ENCODE measurements around the gene WNT7A. TPM values are rescaled to one million over a fixed set of nuclear protein-coding genes. Genes with fewer than 3 reads are reported as not detected.

WNT7A gene
- total and polyA plus RNA-seq, 2 experiments from 2014 or later = not detected

DNA sequence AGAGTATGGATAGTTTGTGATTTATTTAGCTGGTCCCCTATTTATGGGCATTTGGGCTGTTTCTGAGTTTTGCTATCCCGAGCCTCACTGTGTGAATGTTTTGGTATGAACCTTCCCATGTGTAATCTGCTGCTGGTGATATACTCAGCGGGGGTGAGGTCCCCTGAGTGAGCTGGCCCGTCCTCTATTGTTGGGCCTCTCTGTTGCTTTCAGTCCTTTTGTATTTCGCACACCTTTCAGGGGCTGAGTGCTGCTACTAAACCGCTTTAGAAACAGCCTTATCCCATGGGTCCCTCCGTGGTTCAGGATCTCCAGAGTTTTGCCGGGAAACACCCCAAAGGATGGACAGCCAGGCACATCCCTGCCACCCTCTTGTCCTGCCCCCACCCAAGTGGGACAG lies 94.5 kb downstream of the WNT7A start:
- Histone ChIP-seq H3K36me3 (no peaks in the 10 kb centered on the region), H3K27ac (no peak overlapping the region), H3K9me3 (ENCODE audit: low read depth) (no peaks in the 10 kb centered on the region), H3K27me3 (no peaks in the 10 kb centered on the region), H3K4me1 (ENCODE audit: low read depth) (no peaks in the 10 kb centered on the region), H3K4me3 (no peak overlapping the region)
- no peak for DNase-seq (ENCODE audit: low read depth in 1 of 2, low spot score in 1 of 2)
- TF ChIP-seq, protein P1, sequence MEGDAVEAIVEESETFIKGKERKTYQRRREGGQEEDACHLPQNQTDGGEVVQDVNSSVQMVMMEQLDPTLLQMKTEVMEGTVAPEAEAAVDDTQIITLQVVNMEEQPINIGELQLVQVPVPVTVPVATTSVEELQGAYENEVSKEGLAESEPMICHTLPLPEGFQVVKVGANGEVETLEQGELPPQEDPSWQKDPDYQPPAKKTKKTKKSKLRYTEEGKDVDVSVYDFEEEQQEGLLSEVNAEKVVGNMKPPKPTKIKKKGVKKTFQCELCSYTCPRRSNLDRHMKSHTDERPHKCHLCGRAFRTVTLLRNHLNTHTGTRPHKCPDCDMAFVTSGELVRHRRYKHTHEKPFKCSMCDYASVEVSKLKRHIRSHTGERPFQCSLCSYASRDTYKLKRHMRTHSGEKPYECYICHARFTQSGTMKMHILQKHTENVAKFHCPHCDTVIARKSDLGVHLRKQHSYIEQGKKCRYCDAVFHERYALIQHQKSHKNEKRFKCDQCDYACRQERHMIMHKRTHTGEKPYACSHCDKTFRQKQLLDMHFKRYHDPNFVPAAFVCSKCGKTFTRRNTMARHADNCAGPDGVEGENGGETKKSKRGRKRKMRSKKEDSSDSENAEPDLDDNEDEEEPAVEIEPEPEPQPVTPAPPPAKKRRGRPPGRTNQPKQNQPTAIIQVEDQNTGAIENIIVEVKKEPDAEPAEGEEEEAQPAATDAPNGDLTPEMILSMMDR (IDR thresholded peaks at IDR 0.05; ENCODE audit: low read depth, low read length) = no peak

- Histone ChIP-seq H3K27me3 (no peaks in the 10 kb centered on the region), H3K36me3 (no peaks in the 10 kb centered on the region), H3K9me3 (ENCODE audit: low read depth) (no peaks in the 10 kb centered on the region), H3K4me3 (no peak overlapping the region), H3K27ac (no peak overlapping the region), H3K4me1 (ENCODE audit: low read depth) (no peaks in the 10 kb centered on the region)
- no peak for DNase-seq (ENCODE audit: low read depth in 1 of 2, low spot score in 1 of 2)
- TF ChIP-seq, protein P1 (IDR thresholded peaks at IDR 0.05; ENCODE audit: low read depth, low read length) = no peak
Observed at GRCh38 chr3:13783476-13783875, 96.4 kb downstream of the WNT7A start.

DNA sequence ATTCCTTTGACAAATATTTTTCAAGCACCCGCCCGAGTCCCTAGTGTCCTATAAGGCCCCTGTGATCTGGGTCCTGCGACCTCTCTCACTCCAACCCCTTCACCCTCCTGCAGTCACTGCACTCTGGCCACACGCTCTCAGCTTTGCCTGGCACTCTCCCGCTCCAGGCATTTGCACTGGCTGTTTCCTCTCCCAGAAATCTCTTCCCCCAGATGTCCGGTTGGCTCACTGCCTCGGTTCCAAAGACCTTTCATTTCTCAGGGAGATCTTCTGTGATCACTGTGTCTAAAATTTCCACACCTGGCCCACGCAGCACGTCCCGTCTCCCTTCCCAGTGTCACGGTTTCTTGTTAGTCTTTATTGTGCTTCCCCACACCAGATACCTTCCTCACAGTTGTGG lies 97.4 kb downstream of the WNT7A start:
- H3K4me1 ChIP-seq (ENCODE audit: low read depth) = no peaks in the 10 kb centered on the region
- no peak overlapping the region for H3K4me3 ChIP-seq
- H3K27ac ChIP-seq = no peak overlapping the region
- no peaks in the 10 kb centered on the region for H3K9me3 ChIP-seq (ENCODE audit: low read depth)
- TF ChIP-seq, protein P1 (IDR thresholded peaks at IDR 0.05; ENCODE audit: low read depth, low read length) = no peak
- no peak for DNase-seq (ENCODE audit: low read depth in 1 of 2, low spot score in 1 of 2)
- H3K27me3 ChIP-seq = no peaks in the 10 kb centered on the region
- no peaks in the 10 kb centered on the region for H3K36me3 ChIP-seq

DNA sequence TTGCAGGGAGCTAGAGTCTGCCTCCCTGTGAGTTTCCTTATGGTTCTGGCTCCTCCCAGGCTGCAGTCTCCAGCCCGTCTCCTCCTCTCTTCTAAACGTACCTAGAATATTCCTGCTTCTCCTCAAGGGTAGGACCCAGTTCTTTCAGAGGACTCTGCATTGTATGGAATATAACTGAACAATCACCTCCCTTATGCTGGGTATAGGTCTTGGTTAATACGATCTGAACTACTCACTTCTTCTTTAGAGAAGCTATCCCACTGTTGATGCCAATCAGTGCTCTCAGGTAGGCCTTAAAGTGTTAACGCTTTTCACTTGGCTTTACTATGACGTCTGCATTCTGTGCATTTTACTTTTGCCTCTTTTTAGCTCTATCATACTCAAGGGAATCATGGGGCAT lies 98.5 kb downstream of the WNT7A start:
- Histone ChIP-seq H3K4me3 (no peak overlapping the region), H3K27ac (no peak overlapping the region), H3K4me1 (ENCODE audit: low read depth) (no peaks in the 10 kb centered on the region), H3K36me3 (no peaks in the 10 kb centered on the region), H3K27me3 (no peaks in the 10 kb centered on the region), H3K9me3 (ENCODE audit: low read depth) (no peaks in the 10 kb centered on the region)
- DNase-seq (ENCODE audit: low read depth in 1 of 2, low spot score in 1 of 2) = no peak
- TF ChIP-seq, protein P1 (IDR thresholded peaks at IDR 0.05; ENCODE audit: low read depth, low read length) = no peak

- Histone ChIP-seq H3K4me3 (no peak overlapping the region), H3K36me3 (no peaks in the 10 kb centered on the region), H3K4me1 (ENCODE audit: low read depth) (no peaks in the 10 kb centered on the region), H3K9me3 (ENCODE audit: low read depth) (no peaks in the 10 kb centered on the region), H3K27ac (no peak overlapping the region), H3K27me3 (no peaks in the 10 kb centered on the region)
- no peak for DNase-seq (ENCODE audit: low read depth in 1 of 2, low spot score in 1 of 2)
- TF ChIP-seq, protein P1 (IDR thresholded peaks at IDR 0.05; ENCODE audit: low read depth, low read length) = no peak
Observed at GRCh38 chr3:13780432-13781176, 99.3 kb downstream of the WNT7A start.
